Stimulated activated CD4-positive, alpha-beta T cell treated with anti-CD3 and anti-CD28 coated beads, Interleukin-1b, Interleukin-23, amount 100 ng/mL, for 1 hour (primary cell): ENCODE data around the gene FAT3.

Experiments used
- DNase-seq, 2 donors: peaks; one replicate each; pipeline ENCODE4 v3.0.0-alpha.2; 2020; ENCODE audit warnings: low read depth in 2 of 2

Gene FAT3

DNA sequence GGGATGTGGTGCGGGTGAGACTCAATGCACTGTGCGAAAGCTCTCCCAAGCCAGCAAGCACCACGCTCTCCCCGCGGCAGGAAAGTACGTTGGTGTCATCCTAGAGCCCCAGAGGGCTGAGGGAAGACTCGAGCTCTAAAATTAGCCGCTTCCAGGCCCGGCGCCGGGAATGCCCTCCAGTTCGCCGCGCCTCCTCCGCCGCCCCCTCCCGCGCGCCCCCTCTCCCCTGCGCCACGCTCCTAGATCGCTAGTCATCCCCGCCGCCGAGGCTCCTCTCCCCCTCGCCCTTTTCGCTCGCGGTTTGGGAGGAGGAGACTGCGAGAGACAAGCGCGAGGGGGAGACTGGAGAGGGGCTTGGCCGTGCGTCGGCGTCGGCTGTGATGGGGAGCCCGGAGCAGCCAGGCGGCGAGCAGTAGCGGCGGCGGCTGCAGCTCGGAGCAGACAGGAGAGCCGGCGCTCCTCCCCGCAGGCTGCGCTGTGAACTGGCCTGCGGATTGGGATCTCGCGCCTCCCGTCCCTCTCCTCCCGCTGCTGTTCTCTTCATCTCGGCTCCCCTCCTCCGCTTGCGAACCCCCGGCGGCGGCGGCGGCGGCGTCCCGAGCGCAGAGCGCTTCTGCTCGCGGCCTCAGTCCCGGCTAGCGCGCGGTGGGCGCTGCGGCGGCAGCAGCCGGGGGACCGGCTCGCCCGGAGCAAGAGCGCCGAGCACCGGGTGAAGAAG, at the start of gene FAT3:
FAT3 (plus strand) TSS at position 412 of the 718 bp plus-strand sequence. CDS start 127,295 bp downstream, outside the sequence.
- DNase-seq = no peak

DNA sequence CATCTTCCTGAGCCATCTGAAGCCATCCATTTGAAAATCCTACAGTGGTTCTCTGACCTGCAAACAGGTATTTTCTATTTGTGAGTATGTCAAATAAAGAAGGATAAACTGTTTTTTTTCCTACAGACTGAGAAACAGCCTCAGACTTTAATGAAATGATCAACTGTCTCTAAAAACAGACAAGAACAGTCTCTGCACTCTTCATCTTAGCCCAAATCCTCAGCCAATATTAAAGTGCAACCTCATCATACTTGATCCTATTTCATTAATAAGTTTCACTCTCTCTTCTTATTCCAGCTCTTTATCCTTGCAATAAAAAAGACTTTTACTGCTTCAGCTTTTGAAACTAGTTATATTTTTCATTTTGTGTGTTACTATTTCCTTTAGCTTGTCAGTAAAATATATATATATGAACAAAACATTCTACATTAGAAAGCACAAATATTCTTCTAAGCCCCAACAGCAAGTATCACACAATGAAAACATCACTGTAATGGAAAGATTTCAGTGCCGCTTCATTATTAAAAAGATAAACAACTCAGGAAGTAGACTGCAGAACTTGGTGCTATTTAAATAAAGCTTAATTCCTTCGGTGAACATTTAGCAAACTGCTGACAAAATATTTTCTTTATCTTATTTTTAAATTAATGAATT, 45.5 kb upstream of the FAT3 start:
- DNase-seq = no peak

GRCh38 chr11:92180226-92180625, 44.4 kb upstream of the FAT3 start:
- DNase-seq = no peak

DNA sequence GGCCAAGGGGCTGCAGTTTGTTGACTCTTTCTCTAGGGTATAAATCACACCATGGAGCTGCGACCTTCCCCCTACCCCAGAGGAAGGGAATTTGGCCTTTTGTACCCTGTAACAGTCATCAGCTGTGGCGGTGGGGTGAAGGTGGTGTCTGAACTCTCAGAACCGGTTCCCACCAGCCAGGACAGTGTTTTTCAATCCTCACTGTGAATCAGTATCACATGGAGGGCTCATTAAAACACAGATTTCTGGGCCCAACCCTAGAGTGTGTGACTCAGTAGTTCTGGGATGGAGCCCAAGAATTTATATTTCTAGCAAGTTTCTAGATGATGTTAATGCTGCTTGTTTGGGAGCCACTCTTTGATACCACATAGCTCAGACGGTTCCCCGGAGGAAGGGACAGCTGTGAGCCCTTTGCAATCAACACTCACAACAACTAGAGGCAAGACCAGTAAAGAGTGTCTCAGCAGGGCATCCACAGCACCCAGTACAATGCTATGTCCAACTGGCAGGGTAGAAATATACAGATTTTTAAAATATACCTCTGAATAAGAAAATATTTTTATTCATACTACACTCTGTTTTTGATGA, 43.9 kb upstream of the FAT3 start:
- DNase-seq = no peak

GRCh38 chr11:92190535-92191206, 33.9 kb upstream of the FAT3 start:
- no peak for DNase-seq

DNA sequence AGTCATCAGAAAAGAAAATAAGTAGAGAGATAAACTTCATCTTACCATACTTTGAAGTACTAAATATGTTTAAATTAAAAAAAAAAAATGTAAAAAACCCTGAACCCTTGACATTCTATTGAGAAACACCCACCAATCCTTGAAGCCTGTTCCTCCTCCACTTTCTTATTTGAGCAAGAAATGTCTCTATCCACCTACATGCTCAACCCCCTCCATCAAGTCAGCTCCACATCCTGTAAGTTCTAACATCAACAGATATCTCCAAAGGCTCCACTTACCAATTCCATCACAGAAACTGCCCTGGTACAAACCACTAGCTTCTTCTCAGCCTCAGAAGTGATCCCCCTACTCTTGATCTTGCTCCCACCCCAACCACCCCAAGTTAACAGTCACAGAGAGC, 32.5 kb upstream of the FAT3 start:
- DNase-seq = no peak

- DNase-seq = no peak
These were observed 26.4 kb upstream of the FAT3 start for GRCh38 chr11:92198268-92198667.

- no peak for DNase-seq
These were observed 24.6 kb upstream of the FAT3 start for GRCh38 chr11:92199991-92200390.

DNA sequence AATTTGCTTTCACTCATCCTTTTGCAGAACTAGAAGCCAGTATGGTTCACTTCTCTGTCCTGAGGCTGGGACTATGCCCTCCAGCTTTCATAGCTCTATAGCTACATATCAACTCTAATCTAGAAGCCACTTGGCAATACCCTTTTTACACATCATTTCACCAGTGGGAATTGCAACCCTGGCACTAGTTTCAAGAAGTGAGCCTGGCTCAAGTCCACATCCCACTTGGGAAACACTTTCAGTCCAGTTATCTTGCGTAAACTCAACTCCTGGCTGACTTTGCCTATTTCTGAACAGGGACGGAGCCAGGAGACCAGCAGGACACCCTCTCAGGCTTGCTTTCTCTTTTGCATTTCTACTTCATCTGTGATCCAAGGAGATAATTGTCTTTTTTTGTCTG, 19.9 kb upstream of the FAT3 start:
- DNase-seq = no peak

DNA sequence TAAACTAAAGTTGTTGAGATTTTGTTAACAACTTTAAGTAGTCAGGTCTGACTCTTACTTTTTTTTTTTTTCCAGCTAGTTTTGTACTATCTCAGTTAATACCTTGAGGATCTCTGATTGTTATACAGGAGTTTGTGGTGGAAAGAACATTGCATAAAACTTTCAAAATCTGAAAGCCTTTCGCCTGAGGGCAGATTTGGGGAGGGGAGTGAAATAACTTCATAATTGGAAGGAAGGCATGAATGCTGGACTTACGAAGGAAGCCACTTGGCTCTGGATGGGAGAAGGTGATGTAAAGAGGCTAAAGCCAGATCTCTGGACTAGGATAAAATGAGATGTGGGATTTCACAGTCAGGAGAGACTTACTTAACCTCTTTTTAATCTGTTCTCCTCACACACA, 18.2 kb upstream of the FAT3 start:
- no peak for DNase-seq

DNA sequence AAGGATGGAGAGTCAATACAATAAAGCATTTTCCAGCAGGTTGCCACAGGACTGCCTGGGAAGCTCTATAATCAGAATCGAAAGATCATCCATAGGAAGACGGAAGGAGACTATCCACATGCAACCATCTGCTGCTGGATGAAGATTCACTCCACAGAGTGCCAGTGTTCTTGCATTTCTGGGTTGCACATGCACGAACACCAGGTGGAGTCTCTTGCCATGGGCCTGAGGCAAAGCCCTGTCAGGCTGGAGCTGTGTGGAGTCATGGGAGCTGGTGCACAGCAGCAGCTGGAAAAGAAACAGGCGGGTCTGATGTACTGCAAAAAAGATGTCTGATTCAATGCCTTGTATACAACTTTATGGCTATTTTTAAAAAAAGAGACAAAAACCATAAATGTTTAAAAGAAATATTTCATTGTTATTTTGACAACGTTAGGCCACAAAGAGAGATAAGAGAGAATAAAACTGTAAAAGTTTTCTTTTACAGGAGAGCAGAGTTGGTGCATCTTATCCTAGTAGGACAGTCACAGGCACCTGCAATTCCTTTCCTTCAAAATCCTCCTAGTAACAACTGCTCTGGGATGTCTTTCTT, 12.9 kb upstream of the FAT3 start:
- no peak for DNase-seq

GRCh38 chr11:92212530-92212929, 12.1 kb upstream of the FAT3 start:
- no peak for DNase-seq

DNA sequence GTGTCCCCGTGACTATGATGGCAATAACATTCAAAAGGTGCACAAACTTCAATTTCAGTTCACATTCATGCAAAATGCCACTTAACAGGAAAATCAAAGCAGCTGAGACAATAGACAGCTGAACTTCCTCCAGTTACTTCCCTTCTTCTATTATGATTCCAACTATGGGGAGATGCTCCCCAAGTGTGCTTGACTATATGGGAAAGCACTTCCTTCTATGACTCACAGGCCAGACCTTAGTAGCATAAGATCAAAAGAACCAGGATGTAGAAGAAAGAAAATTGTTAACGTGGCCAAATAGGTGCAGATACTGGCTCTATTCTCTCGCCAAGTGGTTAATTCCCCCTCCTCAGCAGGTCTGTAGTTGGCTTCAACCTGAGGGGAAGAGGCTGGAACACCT, 7.8 kb upstream of the FAT3 start:
- DNase-seq = no peak

DNA sequence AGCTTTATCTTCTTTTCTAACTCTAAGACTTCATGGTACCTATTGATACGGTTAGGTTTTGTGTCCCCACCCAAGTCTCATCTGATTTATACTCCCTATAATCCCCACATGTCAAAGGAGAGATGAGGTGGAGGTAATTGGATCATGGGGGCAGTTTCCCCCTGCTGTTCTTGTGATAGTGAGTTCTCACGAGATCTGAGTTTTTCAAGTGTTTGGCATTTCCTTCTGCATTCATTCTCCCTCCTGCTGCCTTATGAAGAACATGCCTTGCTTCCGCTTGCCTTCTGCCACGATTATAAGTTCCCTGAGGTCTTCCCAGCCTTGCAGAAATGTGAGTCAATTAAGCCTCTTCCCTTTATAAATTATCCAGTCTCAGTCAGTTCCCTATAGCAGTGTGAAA, 5.1 kb upstream of the FAT3 start:
- no peak for DNase-seq

DNA sequence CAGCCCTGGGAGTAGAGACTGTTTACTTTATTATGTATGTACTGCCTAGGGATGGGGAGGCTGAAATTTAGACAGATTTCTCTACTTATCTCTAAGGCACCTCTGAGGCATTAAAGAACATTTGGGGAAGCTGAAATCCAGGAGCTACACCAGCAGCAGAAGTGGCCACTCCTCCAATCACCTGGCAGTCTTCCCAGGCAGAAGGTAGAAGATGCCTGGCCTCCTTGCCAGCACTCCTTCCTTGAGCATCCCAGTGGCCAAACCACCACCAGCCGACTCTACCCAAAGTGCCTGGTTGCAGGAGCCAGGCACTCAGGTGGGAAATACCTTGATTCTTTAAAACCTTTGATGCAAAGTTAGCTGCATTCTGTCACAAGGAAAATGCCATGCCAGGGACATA, 1.9 kb upstream of the FAT3 start:
- DNase-seq = no peak

- no peak for DNase-seq
These were observed 588 bp upstream of the FAT3 start for GRCh38 chr11:92224054-92224406.

DNA sequence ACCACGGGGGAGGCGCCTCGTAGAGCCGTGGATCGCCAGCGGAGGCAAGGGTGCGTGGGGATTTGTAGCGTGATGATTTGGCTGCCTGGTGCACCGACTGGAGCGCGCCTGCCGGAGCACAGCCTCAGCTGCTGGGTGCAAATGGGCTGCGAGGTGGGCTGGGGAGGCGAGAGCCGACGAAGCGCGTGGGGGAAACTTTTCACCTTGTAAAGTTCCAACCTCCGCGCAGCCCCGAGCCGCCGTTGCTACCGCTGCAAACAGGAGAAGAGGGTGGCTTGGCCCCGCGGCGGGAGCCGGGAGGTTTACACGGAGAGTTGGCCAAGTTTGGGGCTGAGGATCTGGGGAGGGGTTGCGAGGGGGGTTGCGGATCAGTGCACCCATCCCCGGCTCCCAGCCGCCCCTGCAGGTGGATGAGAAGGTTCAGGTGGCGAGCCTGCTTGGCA, 528 bp downstream of the FAT3 start:
- no peak for DNase-seq

DNA sequence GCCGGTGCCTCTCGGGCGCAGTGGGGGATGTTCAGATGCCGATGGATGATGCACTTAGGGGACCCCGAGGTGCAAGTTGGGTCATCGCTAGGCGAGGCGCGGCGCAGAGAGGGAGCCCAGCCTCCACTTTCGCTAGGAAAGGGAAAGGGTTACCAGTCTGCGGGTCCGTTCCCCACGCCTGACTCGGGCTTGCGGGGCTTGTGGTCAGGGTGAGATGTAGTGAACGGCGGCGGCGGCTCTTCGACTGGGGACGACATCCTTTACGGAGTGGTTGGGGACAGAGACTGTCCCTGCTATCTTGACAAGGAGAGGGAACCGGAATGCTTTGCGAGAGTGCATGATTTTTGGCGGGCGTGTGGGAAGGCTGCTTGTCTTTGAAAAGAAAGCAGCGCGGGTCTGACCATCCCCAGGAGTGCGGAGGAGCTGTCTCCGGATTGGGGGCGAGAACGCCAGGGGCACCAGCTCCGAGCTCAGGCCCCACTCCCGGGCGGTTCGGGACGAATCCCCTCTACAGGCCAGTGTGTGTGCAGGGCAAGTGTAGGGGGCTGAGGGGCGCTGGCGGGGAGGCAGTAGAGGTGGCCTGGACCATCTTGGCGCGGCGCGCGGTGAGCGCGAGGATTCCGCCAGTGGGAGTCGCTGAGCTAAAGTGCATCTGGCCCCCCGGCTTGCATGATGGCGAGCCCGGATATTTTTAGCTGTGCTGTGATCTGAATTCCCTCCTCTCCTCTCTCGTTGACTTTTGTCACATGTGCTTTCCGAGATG, 1.1 kb downstream of the FAT3 start:
- no peak for DNase-seq

- DNase-seq = no peak
These were observed 2.0 kb downstream of the FAT3 start for GRCh38 chr11:92226331-92227229.

- DNase-seq = no peak
These were observed 2.7 kb downstream of the FAT3 start for GRCh38 chr11:92227230-92227814.
